GM23338 (cell line): ENCODE measurements around the gene DCPS. TPM values are rescaled to one million over a fixed set of nuclear protein-coding genes. Genes with fewer than 3 reads are reported as not detected.

Experiments used
- ATAC-seq: fragments of 200-7000 bp; cut with Tn5 transposase; 3 replicates; pipeline ENCODE4 v1.9.1; 2020
- DNase-seq: peaks from one replicate; pipeline ENCODE4 v3.0.0-alpha.2; 2015; ENCODE audit warnings: low spot score
- H2AFZ ChIP-seq: fragments of 200-600 bp; sonication (generic); 2 replicates; pipeline ENCODE4 v1.8.0; 2016; ENCODE audit warnings: antibody characterized with exemption, mild to moderate bottlenecking, moderate library complexity
- H3F3A ChIP-seq: fragments of 200-600 bp; sonication (generic); replicated peaks from 2 replicates; pipeline ENCODE4 v1.8.0; 2017; ENCODE audit warnings: antibody characterized with exemption, mixed run types, low read depth
- H3K27ac ChIP-seq: fragments of 200-600 bp; sonication (generic); 2 replicates; pipeline ENCODE4 v1.6.1; 2016; ENCODE audit warnings: low read depth
- H3K27me3 ChIP-seq: fragments of 200-600 bp; sonication (generic); 2 replicates; pipeline ENCODE4 v1.8.0; 2016; ENCODE audit warnings: mild to moderate bottlenecking, mixed run types, moderate library complexity; ENCODE audit not compliant: insufficient read depth
- H3K36me3 ChIP-seq: fragments of 200-600 bp; sonication (generic); 2 replicates; pipeline ENCODE4 v1.8.0; 2016; ENCODE audit warnings: mild to moderate bottlenecking; ENCODE audit not compliant: insufficient read depth
- H3K4me1 ChIP-seq: fragments of 200-600 bp; sonication (generic); 2 replicates; pipeline ENCODE4 v1.8.0; 2016; ENCODE audit warnings: mild to moderate bottlenecking, moderate library complexity; ENCODE audit not compliant: insufficient read depth
- H3K4me2 ChIP-seq: fragments of 200-600 bp; sonication (generic); 2 replicates; pipeline ENCODE4 v1.7.1; 2017; ENCODE audit warnings: mixed run types
- H3K4me3 ChIP-seq: fragments of 200-600 bp; sonication (generic); 2 replicates; pipeline ENCODE4 v1.6.1; 2016; ENCODE audit warnings: mixed run types
- H3K79me2 ChIP-seq: fragments of 200-600 bp; sonication (generic); replicated peaks from 2 replicates; pipeline ENCODE4 v1.8.0; 2017; ENCODE audit warnings: mild to moderate bottlenecking; ENCODE audit not compliant: insufficient read depth
- H3K9me2 ChIP-seq: fragments of 200-600 bp; sonication (generic); 2 replicates; pipeline ENCODE4 v1.8.0; 2017; ENCODE audit not compliant: insufficient read depth
- H4K20me1 ChIP-seq: fragments of 200-600 bp; sonication (generic); replicated peaks from 2 replicates; pipeline ENCODE4 v1.8.0; 2017; ENCODE audit warnings: mild to moderate bottlenecking; ENCODE audit not compliant: insufficient read depth
- H3K27ac Mint-ChIP-seq: 2 replicates; pipeline ENCODE4 v1.8.0; 2020; ENCODE audit warnings: inconsistent platforms, mild to moderate bottlenecking, moderate library complexity, mixed read lengths
- H3K27me3 Mint-ChIP-seq: 3 replicates; pipeline ENCODE4 v1.8.0; 2022; ENCODE audit warnings: low read depth, mild to moderate bottlenecking, moderate library complexity, mixed read lengths, inconsistent platforms; ENCODE audit not compliant: insufficient read depth, poor library complexity
- H3K36me3 Mint-ChIP-seq: 3 replicates; pipeline ENCODE4 v1.8.0; 2021; ENCODE audit warnings: low read depth, mild to moderate bottlenecking, inconsistent platforms, moderate library complexity, mixed read lengths
- H3K4me1 Mint-ChIP-seq: 3 replicates; pipeline ENCODE4 v1.8.0; 2020; ENCODE audit warnings: mild to moderate bottlenecking, inconsistent platforms, mixed read lengths
- H3K4me3 Mint-ChIP-seq: 3 replicates; pipeline ENCODE4 v1.8.0; 2021; ENCODE audit warnings: moderate library complexity, mild to moderate bottlenecking, inconsistent platforms, mixed read lengths
- H3K9me3 Mint-ChIP-seq: 3 replicates; pipeline ENCODE4 v1.8.0; 2020; ENCODE audit warnings: moderate library complexity, mild to moderate bottlenecking, inconsistent platforms, mixed read lengths
- CREB1 ChIP-seq: fragments of 250-450 bp; sonication (Bioruptor Pico); IDR thresholded peaks from 2 replicates; pipeline ENCODE4 v1.5.0; 2020; ENCODE audit warnings: low read depth, mild to moderate bottlenecking, moderate library complexity
- CTCF ChIP-seq, 2 experiments: fragments of 200-600 bp in 1 of 2; sonication (generic) in 1 of 2; conservative IDR thresholded peaks; 2 replicates each; pipeline versions ENCODE4 v1.5.1 to v1.6.1; 2016 to 2017; ENCODE audit warnings: antibody characterized with exemption in 2 of 2, low read depth in 2 of 2, mild to moderate bottlenecking in 2 of 2, moderate library complexity in 1 of 2
- EZH2 ChIP-seq: fragments of 200-600 bp; sonication (generic); IDR thresholded peaks from one replicate; pipeline ENCODE4 v1.8.0; 2017; ENCODE audit warnings: antibody characterized with exemption, mild to moderate bottlenecking, low read depth; ENCODE audit not compliant: unreplicated experiment
- EZH2phosphoT487 ChIP-seq: fragments of 200-600 bp; sonication (generic); IDR thresholded peaks from one replicate; pipeline ENCODE4 v1.8.1; 2018; ENCODE audit warnings: antibody characterized with exemption; ENCODE audit not compliant: unreplicated experiment
- JUNB ChIP-seq: IDR thresholded peaks from one replicate; pipeline ENCODE4 v1.6.1; 2016; ENCODE audit warnings: antibody characterized with exemption; ENCODE audit not compliant: unreplicated experiment
- NANOG ChIP-seq: IDR thresholded peaks from 2 replicates; pipeline ENCODE4 v1.6.1; 2016; ENCODE audit warnings: antibody characterized with exemption, borderline replicate concordance
- POLR2AphosphoS5 ChIP-seq: IDR thresholded peaks from 2 replicates; pipeline ENCODE4 v1.6.1; 2016; ENCODE audit warnings: antibody characterized with exemption, low read depth
- REST ChIP-seq: IDR thresholded peaks from one replicate; pipeline ENCODE4 v1.6.1; 2018; ENCODE audit warnings: antibody characterized with exemption; ENCODE audit not compliant: unreplicated experiment
- STAT1 ChIP-seq: IDR thresholded peaks from one replicate; pipeline ENCODE4 v1.6.1; 2016; ENCODE audit warnings: antibody characterized with exemption; ENCODE audit not compliant: unreplicated experiment
- ZNF114 ChIP-seq: fragments of 250-450 bp; sonication (Bioruptor Pico); IDR thresholded peaks from 2 replicates; pipeline ENCODE4 v1.5.0; 2020; ENCODE audit warnings: mild to moderate bottlenecking, moderate library complexity
- ZNF331 ChIP-seq: fragments of 250-450 bp; sonication (Bioruptor Pico); IDR thresholded peaks from 2 replicates; pipeline ENCODE4 v1.5.0; 2020; ENCODE audit warnings: low read depth, mild to moderate bottlenecking, moderate library complexity
- ZNF462 ChIP-seq: fragments of 250-450 bp; sonication (Bioruptor Pico); IDR thresholded peaks from 2 replicates; pipeline ENCODE4 v1.5.0; 2020; ENCODE audit warnings: mild to moderate bottlenecking, moderate library complexity
- polyA plus RNA-seq: library from polyadenylated mRNA; unstranded; fragments of >200 nt; fragmentation: Nextera tagmentation; extraction: Ambion mirVana; gene quantifications from 2 replicates; pipeline ENCODE4 v1.2.1, GENCODE V29; 2016
- total RNA-seq: library from RNA; depleted of rRNA; stranded (reverse); fragments of >200 nt; shearing (Covaris generic); gene quantifications from 2 replicates; pipeline ENCODE4 v1.2.3, GENCODE V29; 2014
- TF ChIP-seq, protein P1 (sequence below): IDR thresholded peaks from 2 replicates; pipeline ENCODE4 v1.6.1; 2016; ENCODE audit warnings: antibody characterized with exemption

DCPS gene
- total and polyA plus RNA-seq, 2 experiments from 2014 or later, result 26.8 to 46.4 TPM

GRCh38 chr11:126328444-126328843 is 24.6 kb downstream of the DCPS start:
- no peak overlapping the region for H2AFZ ChIP-seq
- Mint-ChIP-seq H3K4me3 (no peak overlapping the region), H3K36me3 (no peaks in the 10 kb centered on the region; the same call in 2 of the 3 replicates), H3K4me1 (peaks cover 16% of the 10 kb centered on the region), H3K27me3 (no peaks in the 10 kb centered on the region), H3K9me3 (no peaks in the 10 kb centered on the region), H3K27ac (no peak overlapping the region)
- H3K27me3 ChIP-seq, result no peaks in the 10 kb centered on the region
- no peaks in the 10 kb centered on the region for H3K4me1 ChIP-seq
- DNase-seq (no peak), ATAC-seq (peak; percentile 33; the same call in 1 of the 3 replicates)
- H3K4me2 ChIP-seq, result no peak overlapping the region
- H4K20me1 ChIP-seq, result no peaks in the 10 kb centered on the region
- H3K9me2 ChIP-seq, result no peaks in the 10 kb centered on the region
- H3K27ac ChIP-seq, result no peak overlapping the region
- no peak overlapping the region for H3K4me3 ChIP-seq
- TF ChIP-seq ZNF331 (no peak), JUNB (no peak), CTCF (conservative IDR thresholded peaks at IDR 0.05; ENCODE audit: low read depth in 2 of 2) (no peak), EZH2 (no peak), NANOG (no peak), CREB1 (CRISPR knock-in tag) (no peak), REST (no peak), EZH2phosphoT487 (no peak), ZNF114 (CRISPR knock-in tag) (no peak), POLR2AphosphoS5 (no peak), ZNF462 (CRISPR knock-in tag) (no peak), STAT1 (no peak)
- TF ChIP-seq, protein P1, sequence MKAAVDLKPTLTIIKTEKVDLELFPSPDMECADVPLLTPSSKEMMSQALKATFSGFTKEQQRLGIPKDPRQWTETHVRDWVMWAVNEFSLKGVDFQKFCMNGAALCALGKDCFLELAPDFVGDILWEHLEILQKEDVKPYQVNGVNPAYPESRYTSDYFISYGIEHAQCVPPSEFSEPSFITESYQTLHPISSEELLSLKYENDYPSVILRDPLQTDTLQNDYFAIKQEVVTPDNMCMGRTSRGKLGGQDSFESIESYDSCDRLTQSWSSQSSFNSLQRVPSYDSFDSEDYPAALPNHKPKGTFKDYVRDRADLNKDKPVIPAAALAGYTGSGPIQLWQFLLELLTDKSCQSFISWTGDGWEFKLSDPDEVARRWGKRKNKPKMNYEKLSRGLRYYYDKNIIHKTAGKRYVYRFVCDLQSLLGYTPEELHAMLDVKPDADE, result no peak
- H3F3A ChIP-seq, result no peaks in the 10 kb centered on the region
- no peaks in the 10 kb centered on the region; the same call in 1 of the 2 replicates for H3K79me2 ChIP-seq
- no peaks in the 10 kb centered on the region for H3K36me3 ChIP-seq
